H9 (cell line): Measurements from ENCODE around the gene MPZL1. TPM values are rescaled to one million over a fixed set of nuclear protein-coding genes. Genes with fewer than 3 reads are reported as not detected.

Experiments used
- DNase-seq: peaks from one replicate; pipeline ENCODE4 v3.0.0-alpha.2; 2017
- H2AFZ ChIP-seq: one replicate; pipeline ENCODE4 v1.6.1; 2013; ENCODE audit warnings: mild to moderate bottlenecking, low read length, control low read depth, moderate library complexity
- H2AK5ac ChIP-seq: 2 replicates; pipeline ENCODE4 v1.6.1; 2013; ENCODE audit warnings: low read length, control low read depth, mixed read lengths; ENCODE audit not compliant: insufficient read length
- H2BK120ac ChIP-seq: one replicate; pipeline ENCODE4 v1.6.1; 2013; ENCODE audit warnings: low read depth, mild to moderate bottlenecking, low read length, control low read depth, inconsistent platforms; ENCODE audit not compliant: poor library complexity, severe bottlenecking
- H2BK12ac ChIP-seq: 2 replicates; pipeline ENCODE4 v1.6.1; 2013; ENCODE audit warnings: low read length, control low read depth, mixed read lengths, low read depth; ENCODE audit not compliant: insufficient read length
- H2BK15ac ChIP-seq: 2 replicates; pipeline ENCODE4 v1.6.1; 2013; ENCODE audit warnings: low read depth, low read length, control low read depth
- H2BK20ac ChIP-seq: one replicate; pipeline ENCODE4 v1.6.1; 2013; ENCODE audit warnings: low read depth, mild to moderate bottlenecking, low read length, control low read depth, inconsistent platforms; ENCODE audit not compliant: poor library complexity, severe bottlenecking
- H2BK5ac ChIP-seq: 2 replicates; pipeline ENCODE4 v1.6.1; 2013; ENCODE audit warnings: low read length, control low read depth, mixed read lengths; ENCODE audit not compliant: insufficient read length
- H3K14ac ChIP-seq: 2 replicates; pipeline ENCODE4 v1.6.1; 2013; ENCODE audit warnings: low read length, control low read depth; ENCODE audit not compliant: insufficient read depth
- H3K18ac ChIP-seq: 2 replicates; pipeline ENCODE4 v1.6.1; 2013; ENCODE audit warnings: low read depth, mild to moderate bottlenecking, mixed read lengths, low read length, control low read depth; ENCODE audit not compliant: insufficient read length
- H3K23ac ChIP-seq: 2 replicates; pipeline ENCODE4 v1.6.1; 2013; ENCODE audit warnings: low read length, control low read depth, mixed read lengths, low read depth; ENCODE audit not compliant: insufficient read length
- H3K23me2 ChIP-seq: 2 replicates; pipeline ENCODE4 v1.6.1; 2013; ENCODE audit warnings: low read depth, mild to moderate bottlenecking, mixed read lengths, low read length, control low read depth; ENCODE audit not compliant: insufficient read length, poor library complexity, severe bottlenecking
- H3K27ac ChIP-seq: 2 replicates; pipeline ENCODE4 v1.5.1; 2013; ENCODE audit warnings: low read length, control low read depth, mixed read lengths, low read depth; ENCODE audit not compliant: insufficient read length
- H3K27me3 ChIP-seq: 2 replicates; pipeline ENCODE4 v1.6.1; 2013; ENCODE audit warnings: low read length, control low read depth, inconsistent platforms; ENCODE audit not compliant: insufficient read depth
- H3K4ac ChIP-seq: 2 replicates; pipeline ENCODE4 v1.6.1; 2013; ENCODE audit warnings: low read depth, mild to moderate bottlenecking, control low read depth, inconsistent platforms, low read length, moderate library complexity
- H3K4me1 ChIP-seq: 2 replicates; pipeline ENCODE4 v1.6.1; 2013; ENCODE audit warnings: low read length, control low read depth, inconsistent platforms; ENCODE audit not compliant: insufficient read depth
- H3K4me2 ChIP-seq: 2 replicates; pipeline ENCODE4 v1.6.1; 2013; ENCODE audit warnings: low read length, control low read depth, mixed read lengths; ENCODE audit not compliant: insufficient read length, insufficient read depth
- H3K56ac ChIP-seq: 2 replicates; pipeline ENCODE4 v1.6.1; 2013; ENCODE audit warnings: low read depth, mild to moderate bottlenecking, mixed read lengths, low read length, control low read depth; ENCODE audit not compliant: insufficient read length
- H3K79me1 ChIP-seq: 2 replicates; pipeline ENCODE4 v1.6.1; 2013; ENCODE audit warnings: low read depth, mild to moderate bottlenecking, moderate library complexity, low read length, control low read depth, inconsistent platforms; ENCODE audit not compliant: insufficient read depth, poor library complexity, severe bottlenecking
- H3K79me2 ChIP-seq: 2 replicates; pipeline ENCODE4 v1.6.1; 2013; ENCODE audit warnings: low read length, control low read depth, inconsistent platforms; ENCODE audit not compliant: insufficient read depth
- H3K9ac ChIP-seq: 2 replicates; pipeline ENCODE4 v1.6.1; 2013; ENCODE audit warnings: low read length, control low read depth, mixed read lengths; ENCODE audit not compliant: insufficient read length; ENCODE audit errors: extremely low read depth
- H3K9me3 ChIP-seq: one replicate; pipeline ENCODE4 v1.6.1; 2013; ENCODE audit warnings: low read depth, low read length, inconsistent platforms; ENCODE audit not compliant: control insufficient read depth
- H3T11ph ChIP-seq: one replicate; pipeline ENCODE4 v1.6.1; 2013; ENCODE audit warnings: mild to moderate bottlenecking, low read length, control low read depth, inconsistent platforms
- H4K20me1 ChIP-seq: one replicate; pipeline ENCODE4 v1.6.1; 2013; ENCODE audit not compliant: control insufficient read depth, insufficient read length, insufficient read depth
- H4K5ac ChIP-seq: 2 replicates; pipeline ENCODE4 v1.6.1; 2013; ENCODE audit warnings: low read depth, mild to moderate bottlenecking, mixed read lengths, low read length, control low read depth; ENCODE audit not compliant: insufficient read length
- H4K8ac ChIP-seq: replicated peaks from 2 replicates; pipeline ENCODE4 v1.6.1; 2013; ENCODE audit warnings: low read length, control low read depth, mixed read lengths, low read depth; ENCODE audit not compliant: insufficient read length
- H4K91ac ChIP-seq: 2 replicates; pipeline ENCODE4 v1.6.1; 2013; ENCODE audit warnings: low read depth, mild to moderate bottlenecking, moderate library complexity, mixed read lengths, low read length, control low read depth; ENCODE audit not compliant: insufficient read length
- H3K27ac Mint-ChIP-seq, 3 experiments: 2 replicates in 2 of 3; 3 replicates in 1 of 3; pipeline ENCODE4 v1.8.0; 2020 to 2021; ENCODE audit warnings: mixed read lengths in 3 of 3, mild to moderate bottlenecking in 1 of 3, moderate library complexity in 1 of 3
- H3K27me3 Mint-ChIP-seq: 2 replicates; pipeline ENCODE4 v1.8.0; 2021; ENCODE audit warnings: low read depth, mild to moderate bottlenecking, moderate library complexity, mixed read lengths
- H3K36me3 Mint-ChIP-seq, 3 experiments: 2 replicates in 2 of 3; 3 replicates in 1 of 3; pipeline ENCODE4 v1.8.0; 2020 to 2021; ENCODE audit warnings: low read depth in 3 of 3, mixed read lengths in 3 of 3; ENCODE audit not compliant: insufficient read depth in 1 of 3
- H3K4me1 Mint-ChIP-seq, 2 experiments: 2 replicates each; pipeline ENCODE4 v1.8.0; 2020; ENCODE audit warnings: mixed read lengths in 2 of 2
- H3K4me3 Mint-ChIP-seq, 2 experiments: 2 replicates in 1 of 2; 3 replicates in 1 of 2; pipeline ENCODE4 v1.8.0; 2020 to 2021; ENCODE audit warnings: mild to moderate bottlenecking in 2 of 2, mixed read lengths in 2 of 2, moderate library complexity in 1 of 2
- H3K9me3 Mint-ChIP-seq, 2 experiments: 2 replicates in 1 of 2; 3 replicates in 1 of 2; pipeline ENCODE4 v1.8.0; 2020; ENCODE audit warnings: mild to moderate bottlenecking in 2 of 2, mixed read lengths in 2 of 2, moderate library complexity in 1 of 2
- WGBS: extraction: QIAGEN DNeasy Blood & Tissue Kit; methylation state at CpG from one replicate; pipeline ENCODE4 v1.1.7; 2013; ENCODE audit warnings: missing lambda C conversion rate, low lambda C conversion rate, mixed read lengths; ENCODE audit not compliant: insufficient read length; ENCODE audit errors: extremely low coverage; 5-methylcytosine and 5-hydroxymethylcytosine counted together
- total RNA-seq: library from RNA; stranded (reverse); gene quantifications from 2 replicates; pipeline ENCODE4 v1.2.1, GENCODE V29; 2021
- TF ChIP-seq, protein P1 (sequence below): fragments of 200-600 bp; sonication (generic); conservative IDR thresholded peaks from 3 replicates; pipeline ENCODE4 v1.8.0; 2021; ENCODE audit warnings: antibody characterized with exemption, mild to moderate bottlenecking

Gene MPZL1
- total RNA-seq, 1 experiment from 2014 or later, result 60.7 TPM

GRCh38 chr1:167747988-167748387 is 26.2 kb downstream of the MPZL1 start:
- Histone ChIP-seq H3K4me1 (no peaks in the 10 kb centered on the region; the same call in 1 of the 2 replicates), H3K79me2 (peaks cover 4% of the 10 kb centered on the region; the same call in 1 of the 2 replicates), H3T11ph (no peak overlapping the region), H4K5ac (no peak overlapping the region), H2BK20ac (no peak overlapping the region), H3K9ac (no peak overlapping the region), H3K14ac (no peak overlapping the region), H3K9me3 (no peaks in the 10 kb centered on the region), H3K27me3 (no peaks in the 10 kb centered on the region), H4K8ac (no peak overlapping the region), H3K27ac (no peak overlapping the region), H2AK5ac (no peak overlapping the region), H4K91ac (no peak overlapping the region), H3K79me1 (peaks cover 6% of the 10 kb centered on the region), H3K4me2 (no peak overlapping the region), H2BK15ac (no peak overlapping the region), H3K23me2 (no peaks in the 10 kb centered on the region), H2AFZ (no peak overlapping the region), H2BK12ac (no peak overlapping the region), H3K18ac (no peak overlapping the region), H2BK120ac (no peak overlapping the region), H3K4ac (no peak overlapping the region), H4K20me1 (no peaks in the 10 kb centered on the region), H3K23ac (no peak overlapping the region), H3K56ac (no peak overlapping the region), H2BK5ac (no peak overlapping the region)
- TF ChIP-seq, protein P1, sequence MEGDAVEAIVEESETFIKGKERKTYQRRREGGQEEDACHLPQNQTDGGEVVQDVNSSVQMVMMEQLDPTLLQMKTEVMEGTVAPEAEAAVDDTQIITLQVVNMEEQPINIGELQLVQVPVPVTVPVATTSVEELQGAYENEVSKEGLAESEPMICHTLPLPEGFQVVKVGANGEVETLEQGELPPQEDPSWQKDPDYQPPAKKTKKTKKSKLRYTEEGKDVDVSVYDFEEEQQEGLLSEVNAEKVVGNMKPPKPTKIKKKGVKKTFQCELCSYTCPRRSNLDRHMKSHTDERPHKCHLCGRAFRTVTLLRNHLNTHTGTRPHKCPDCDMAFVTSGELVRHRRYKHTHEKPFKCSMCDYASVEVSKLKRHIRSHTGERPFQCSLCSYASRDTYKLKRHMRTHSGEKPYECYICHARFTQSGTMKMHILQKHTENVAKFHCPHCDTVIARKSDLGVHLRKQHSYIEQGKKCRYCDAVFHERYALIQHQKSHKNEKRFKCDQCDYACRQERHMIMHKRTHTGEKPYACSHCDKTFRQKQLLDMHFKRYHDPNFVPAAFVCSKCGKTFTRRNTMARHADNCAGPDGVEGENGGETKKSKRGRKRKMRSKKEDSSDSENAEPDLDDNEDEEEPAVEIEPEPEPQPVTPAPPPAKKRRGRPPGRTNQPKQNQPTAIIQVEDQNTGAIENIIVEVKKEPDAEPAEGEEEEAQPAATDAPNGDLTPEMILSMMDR, result no peak
- Mint-ChIP-seq H3K36me3 (no peaks in the 10 kb centered on the region), H3K4me3 (no peak overlapping the region), H3K27ac (no peak overlapping the region), H3K4me1 (peaks cover 16 to 21% of the 10 kb centered on the region in 2 experiments), H3K27me3 (no peaks in the 10 kb centered on the region), H3K9me3 (no peaks in the 10 kb centered on the region)
- whole genome bisulfite sequencing, result no CpG with 5 or more reads among the region's 1 CpG
- no peak for DNase-seq
